ENCODE measurements around the gene NDE1.
A peak's percentile ranks its signal among the peaks of the same experiment; 100 is the strongest.
"Not testable (repeated sequence)": the region's sequence is repeated elsewhere in the genome, so short reads cannot be mapped to it uniquely, and the experiment has no call there.

Gene NDE1

GRCh38 chr16:15621456-15621855, 28.6 kb upstream of the NDE1 start:
- no peak for DNase-seq

- no peak for DNase-seq
Observed at GRCh38 chr16:15621889-15622288, 28.2 kb upstream of the NDE1 start.

- no peak for DNase-seq
Observed at GRCh38 chr16:15631730-15632409, 18.2 kb upstream of the NDE1 start.

GRCh38 chr16:15635926-15636325, 14.1 kb upstream of the NDE1 start:
- no peak for DNase-seq

- DNase-seq, result no peak
Observed at GRCh38 chr16:15636392-15636873, 13.6 kb upstream of the NDE1 start.

GRCh38 chr16:15639061-15639568, 10.9 kb upstream of the NDE1 start:
- no peak for DNase-seq

GRCh38 chr16:15640966-15641365, 9.1 kb upstream of the NDE1 start:
- DNase-seq, result no peak

GRCh38 chr16:15641753-15642556, 8.1 kb upstream of the NDE1 start:
- DNase-seq, result no peak

- no peak for DNase-seq
Observed at GRCh38 chr16:15642557-15643047, 7.4 kb upstream of the NDE1 start.

- DNase-seq, result peak; percentile 95
Observed at GRCh38 chr16:15643048-15643945, 6.7 kb upstream of the NDE1 start, which contains the start of gene MARF1. TSS of gene MARF1 (minus strand) at chr16:15643154. CDS start at chr16:15639233, 3,921 bp downstream.

- DNase-seq, result no peak
Observed at GRCh38 chr16:15643946-15644250, 6.1 kb upstream of the NDE1 start.

GRCh38 chr16:15644267-15644961, 5.6 kb upstream of the NDE1 start:
- DNase-seq, result no peak

- peak; percentile 69 for DNase-seq
Observed at GRCh38 chr16:15644962-15645465, 5.0 kb upstream of the NDE1 start.

GRCh38 chr16:15646557-15647293, 3.3 kb upstream of the NDE1 start:
- DNase-seq, result not testable (repeated sequence)

- no peak for DNase-seq
Observed at GRCh38 chr16:15647294-15648014, 2.6 kb upstream of the NDE1 start.

- DNase-seq, result no peak
Observed at GRCh38 chr16:15648135-15648730, 1.8 kb upstream of the NDE1 start.

GRCh38 chr16:15649311-15649710, 734 bp upstream of the NDE1 start:
- not testable (repeated sequence) for DNase-seq

- no peak for DNase-seq
Observed at GRCh38 chr16:15649727-15650018, 372 bp upstream of the NDE1 start.

GRCh38 chr16:15650698-15651171, 690 bp downstream of the NDE1 start:
- no peak for DNase-seq

Measured in amniotic stem cell (primary cell).